DMS 273 treated with DMSO at 0.1 percent for 48 hours (cell line): Measurements from ENCODE around the gene SEC23A.
"Not testable (repeated sequence)": the region's sequence is repeated elsewhere in the genome, so short reads cannot be mapped to it uniquely, and the experiment has no call there.

Experiments used
- DNase-seq: peaks from one replicate; lab custom pipeline; 2025; lab: John Stamatoyannopoulos, UW

SEC23A gene

GRCh38 chr14:39029789-39030188 is 73.2 kb downstream of the SEC23A start:
- no peak for DNase-seq

GRCh38 chr14:39028620-39029019 is 74.4 kb downstream of the SEC23A start:
- no peak for DNase-seq

GRCh38 chr14:39025810-39026627 is 77.0 kb downstream of the SEC23A start:
- DNase-seq = peak; percentile 83

- no peak for DNase-seq
Observed at GRCh38 chr14:39025250-39025809, 77.7 kb downstream of the SEC23A start.

- peak; percentile 89 for DNase-seq
Observed at GRCh38 chr14:39023939-39024871, 78.8 kb downstream of the SEC23A start.

- not testable (repeated sequence) for DNase-seq
Observed at GRCh38 chr14:39017096-39018016, 85.7 kb downstream of the SEC23A start.

GRCh38 chr14:39016733-39017095 is 86.3 kb downstream of the SEC23A start:
- DNase-seq = no peak

- DNase-seq = no peak
Observed at GRCh38 chr14:39015964-39016577, 87.0 kb downstream of the SEC23A start.

- peak; percentile 27 for DNase-seq
Observed at GRCh38 chr14:39015360-39015961, 87.6 kb downstream of the SEC23A start.

GRCh38 chr14:39014460-39014859 is 88.6 kb downstream of the SEC23A start:
- no peak for DNase-seq

GRCh38 chr14:39008965-39009364 is 94.1 kb downstream of the SEC23A start:
- DNase-seq = not testable (repeated sequence)

GRCh38 chr14:39006721-39007410 is 96.2 kb downstream of the SEC23A start:
- DNase-seq = no peak

GRCh38 chr14:39005044-39005880 is 97.8 kb downstream of the SEC23A start:
- no peak for DNase-seq

GRCh38 chr14:38999949-39000348 is 103.1 kb downstream of the SEC23A start:
- DNase-seq = no peak

GRCh38 chr14:38994731-38995130 is 108.3 kb downstream of the SEC23A start:
- no peak for DNase-seq

GRCh38 chr14:38993981-38994380 is 109.1 kb downstream of the SEC23A start:
- no peak for DNase-seq

GRCh38 chr14:38992067-38992844 is 110.8 kb downstream of the SEC23A start:
- DNase-seq = peak; percentile 26

GRCh38 chr14:38991299-38991698 is 111.7 kb downstream of the SEC23A start:
- no peak for DNase-seq
